Testis (tissue), 2 donors: ENCODE results near the gene ZDHHC24.
"Not testable (repeated sequence)": the region's sequence is repeated elsewhere in the genome, so short reads cannot be mapped to it uniquely, and the experiment has no call there.

ENCODE experiments used
- CTCF ChIP-seq, 3 experiments: fragments of 450-650 bp in 2 of 3; fragments of 200-600 bp in 1 of 3; sonication (generic) in 1 of 3; IDR thresholded peaks; one replicate each; pipeline ENCODE4 v1.5.1; 2016 to 2019; ENCODE audit warnings: antibody characterized with exemption in 3 of 3, mild to moderate bottlenecking in 2 of 3, moderate library complexity in 1 of 3
- POLR2A ChIP-seq: fragments of 450-650 bp; IDR thresholded peaks from one replicate; pipeline ENCODE4 v1.6.1; 2017; ENCODE audit warnings: antibody characterized with exemption, mild to moderate bottlenecking, moderate library complexity

GRCh38 chr11:66544952-66545351 is 896 bp downstream of the ZDHHC24 start:
- TF ChIP-seq CTCF (IDR thresholded peaks at IDR 0.05); POLR2A: not testable (repeated sequence)
